ENCODE data around the gene SLC38A1. TPM values are rescaled to one million over a fixed set of nuclear protein-coding genes. Genes with fewer than 3 reads are reported as not detected.

Gene SLC38A1
- total RNA-seq, 1 experiment from 2014 or later, result 155 TPM

DNA sequence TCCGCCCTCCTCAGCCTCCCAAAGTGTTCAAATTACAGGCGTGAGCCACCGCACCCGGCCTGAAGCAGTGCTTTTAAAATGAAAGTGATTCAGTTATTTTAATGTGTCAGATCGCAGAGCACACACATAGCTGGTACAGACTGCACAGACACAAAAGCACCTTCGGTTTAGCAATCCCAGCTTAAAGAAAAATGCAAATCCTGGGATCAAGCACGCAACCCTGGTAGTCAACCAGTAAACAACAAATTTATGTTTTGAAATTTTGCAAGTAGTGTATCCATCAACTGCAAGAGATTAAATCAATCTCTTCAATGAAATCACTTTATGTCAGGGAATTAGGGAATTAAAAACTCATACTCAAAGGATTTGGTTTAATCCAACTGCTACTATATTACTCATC is 28.4 kb downstream of the SLC38A1 start:
- no peak for TF ChIP-seq POLR2A (IDR thresholded peaks at IDR 0.05; ENCODE audit: borderline replicate concordance, extremely low read depth, insufficient read depth, insufficient read length)
- TF ChIP-seq, protein P1, sequence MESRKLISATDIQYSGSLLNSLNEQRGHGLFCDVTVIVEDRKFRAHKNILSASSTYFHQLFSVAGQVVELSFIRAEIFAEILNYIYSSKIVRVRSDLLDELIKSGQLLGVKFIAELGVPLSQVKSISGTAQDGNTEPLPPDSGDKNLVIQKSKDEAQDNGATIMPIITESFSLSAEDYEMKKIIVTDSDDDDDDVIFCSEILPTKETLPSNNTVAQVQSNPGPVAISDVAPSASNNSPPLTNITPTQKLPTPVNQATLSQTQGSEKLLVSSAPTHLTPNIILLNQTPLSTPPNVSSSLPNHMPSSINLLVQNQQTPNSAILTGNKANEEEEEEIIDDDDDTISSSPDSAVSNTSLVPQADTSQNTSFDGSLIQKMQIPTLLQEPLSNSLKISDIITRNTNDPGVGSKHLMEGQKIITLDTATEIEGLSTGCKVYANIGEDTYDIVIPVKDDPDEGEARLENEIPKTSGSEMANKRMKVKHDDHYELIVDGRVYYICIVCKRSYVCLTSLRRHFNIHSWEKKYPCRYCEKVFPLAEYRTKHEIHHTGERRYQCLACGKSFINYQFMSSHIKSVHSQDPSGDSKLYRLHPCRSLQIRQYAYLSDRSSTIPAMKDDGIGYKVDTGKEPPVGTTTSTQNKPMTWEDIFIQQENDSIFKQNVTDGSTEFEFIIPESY (IDR thresholded peaks at IDR 0.05; ENCODE audit: extremely low read depth, insufficient replicate concordance, low read length), result no peak
- no peak for TF ChIP-seq JUND (IDR thresholded peaks at IDR 0.05)
- no peak for TF ChIP-seq YY1 (IDR thresholded peaks at IDR 0.05; ENCODE audit: extremely low read depth, insufficient replicate concordance, low read depth, low read length)
- TF ChIP-seq EZH2 (IDR thresholded peaks at IDR 0.05), result no peak
- POLR2A ChIA-PET, result no interaction called here
- no peak overlapping the region for H3K4me3 ChIP-seq (replicated peaks in 1 of 2; ENCODE audit: low read depth in 1 of 2, low read length in 2 of 2)
- H3K79me2 ChIP-seq (ENCODE audit: insufficient read depth, low read length), result peaks cover 97% of the 10 kb centered on the region
- H3K4me2 ChIP-seq (ENCODE audit: low read length), result no peak overlapping the region
- H3K9ac ChIP-seq (ENCODE audit: low read length), result no peak overlapping the region
- no peaks in the 10 kb centered on the region for H3K9me3 ChIP-seq (ENCODE audit: control insufficient read depth in 1 of 2, insufficient read depth in 1 of 2, low read depth in 1 of 2, low read length in 2 of 2)
- no peaks in the 10 kb centered on the region for H3K4me1 ChIP-seq (ENCODE audit: control insufficient read depth in 1 of 2, insufficient read depth in 2 of 2, low read length in 2 of 2)
- no peak for ATAC-seq
- intact Hi-C loops (cut with micrococcal nuclease), result no loop called here
- peaks cover 2% of the 10 kb centered on the region; the same call in 1 of the 2 replicates for H4K20me1 ChIP-seq (ENCODE audit: insufficient read depth)
- H3K27me3 ChIP-seq (ENCODE audit: insufficient read depth, low read length), result no peaks in the 10 kb centered on the region
- no TSS peak for BruUV-seq (replicated peaks)
- H3K27ac ChIP-seq (ENCODE audit: low read depth, low read length), result no peak overlapping the region
- no peak for DNase-seq (ENCODE audit: low read depth, low spot score)
- no peak overlapping the region for H2AFZ ChIP-seq (ENCODE audit: low read depth, low read length, poor library complexity, severe bottlenecking)
- no peaks in the 10 kb centered on the region for H3K9me2 ChIP-seq (ENCODE audit: insufficient read depth)
- RAD21 ChIA-PET (ENCODE audit: low non-redundant PET in 1 of 2, low total read pairs in 2 of 2, uncharacterized antibody in 2 of 2, unreplicated experiment in 2 of 2), result no interaction called here
- peaks cover 6 to 39% of the 10 kb centered on the region in 2 experiments; a peak in 3 of 4 replicates for H3K36me3 ChIP-seq (ENCODE audit: control insufficient read depth in 1 of 2, insufficient read depth in 2 of 2, low read length in 2 of 2)
- CTCF ChIA-PET, result no interaction called here

DNA sequence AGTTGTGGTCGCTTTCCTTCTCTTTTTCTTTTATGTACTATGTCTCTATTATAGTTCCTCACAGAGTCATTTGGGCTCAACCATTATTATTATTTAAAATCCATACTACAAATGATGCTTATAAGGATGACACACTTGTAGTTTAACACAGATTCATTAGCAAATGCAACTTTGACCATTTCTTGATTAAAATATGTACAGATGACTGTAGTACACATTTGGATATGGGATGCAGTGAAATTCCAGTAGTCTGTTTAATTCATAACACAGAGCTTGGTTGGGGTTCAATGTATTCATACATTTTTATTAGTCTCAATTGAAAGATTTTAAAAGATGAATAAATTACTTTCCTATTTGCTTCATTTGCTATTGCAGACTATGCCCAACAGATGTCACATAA is 30.0 kb downstream of the SLC38A1 start:
- CTCF ChIA-PET, result no interaction called here
- intact Hi-C loops (cut with micrococcal nuclease), result no loop called here
- TF ChIP-seq, protein P2, sequence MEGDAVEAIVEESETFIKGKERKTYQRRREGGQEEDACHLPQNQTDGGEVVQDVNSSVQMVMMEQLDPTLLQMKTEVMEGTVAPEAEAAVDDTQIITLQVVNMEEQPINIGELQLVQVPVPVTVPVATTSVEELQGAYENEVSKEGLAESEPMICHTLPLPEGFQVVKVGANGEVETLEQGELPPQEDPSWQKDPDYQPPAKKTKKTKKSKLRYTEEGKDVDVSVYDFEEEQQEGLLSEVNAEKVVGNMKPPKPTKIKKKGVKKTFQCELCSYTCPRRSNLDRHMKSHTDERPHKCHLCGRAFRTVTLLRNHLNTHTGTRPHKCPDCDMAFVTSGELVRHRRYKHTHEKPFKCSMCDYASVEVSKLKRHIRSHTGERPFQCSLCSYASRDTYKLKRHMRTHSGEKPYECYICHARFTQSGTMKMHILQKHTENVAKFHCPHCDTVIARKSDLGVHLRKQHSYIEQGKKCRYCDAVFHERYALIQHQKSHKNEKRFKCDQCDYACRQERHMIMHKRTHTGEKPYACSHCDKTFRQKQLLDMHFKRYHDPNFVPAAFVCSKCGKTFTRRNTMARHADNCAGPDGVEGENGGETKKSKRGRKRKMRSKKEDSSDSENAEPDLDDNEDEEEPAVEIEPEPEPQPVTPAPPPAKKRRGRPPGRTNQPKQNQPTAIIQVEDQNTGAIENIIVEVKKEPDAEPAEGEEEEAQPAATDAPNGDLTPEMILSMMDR (IDR thresholded peaks at IDR 0.05 in 2 of 3, conservative IDR thresholded peaks at IDR 0.05 in 1 of 3; ENCODE audit: borderline replicate concordance in 1 of 3, insufficient read depth in 1 of 3, low read depth in 2 of 3, low read length in 2 of 3), result no peak
- TF ChIP-seq YY1 (IDR thresholded peaks at IDR 0.05; ENCODE audit: extremely low read depth, insufficient replicate concordance, low read depth, low read length) (no peak), ZFX (IDR thresholded peaks at IDR 0.05) (no peak), EZH2phosphoT487 (IDR thresholded peaks at IDR 0.05; ENCODE audit: borderline replicate concordance) (no peak)
- TF ChIP-seq, protein P3, sequence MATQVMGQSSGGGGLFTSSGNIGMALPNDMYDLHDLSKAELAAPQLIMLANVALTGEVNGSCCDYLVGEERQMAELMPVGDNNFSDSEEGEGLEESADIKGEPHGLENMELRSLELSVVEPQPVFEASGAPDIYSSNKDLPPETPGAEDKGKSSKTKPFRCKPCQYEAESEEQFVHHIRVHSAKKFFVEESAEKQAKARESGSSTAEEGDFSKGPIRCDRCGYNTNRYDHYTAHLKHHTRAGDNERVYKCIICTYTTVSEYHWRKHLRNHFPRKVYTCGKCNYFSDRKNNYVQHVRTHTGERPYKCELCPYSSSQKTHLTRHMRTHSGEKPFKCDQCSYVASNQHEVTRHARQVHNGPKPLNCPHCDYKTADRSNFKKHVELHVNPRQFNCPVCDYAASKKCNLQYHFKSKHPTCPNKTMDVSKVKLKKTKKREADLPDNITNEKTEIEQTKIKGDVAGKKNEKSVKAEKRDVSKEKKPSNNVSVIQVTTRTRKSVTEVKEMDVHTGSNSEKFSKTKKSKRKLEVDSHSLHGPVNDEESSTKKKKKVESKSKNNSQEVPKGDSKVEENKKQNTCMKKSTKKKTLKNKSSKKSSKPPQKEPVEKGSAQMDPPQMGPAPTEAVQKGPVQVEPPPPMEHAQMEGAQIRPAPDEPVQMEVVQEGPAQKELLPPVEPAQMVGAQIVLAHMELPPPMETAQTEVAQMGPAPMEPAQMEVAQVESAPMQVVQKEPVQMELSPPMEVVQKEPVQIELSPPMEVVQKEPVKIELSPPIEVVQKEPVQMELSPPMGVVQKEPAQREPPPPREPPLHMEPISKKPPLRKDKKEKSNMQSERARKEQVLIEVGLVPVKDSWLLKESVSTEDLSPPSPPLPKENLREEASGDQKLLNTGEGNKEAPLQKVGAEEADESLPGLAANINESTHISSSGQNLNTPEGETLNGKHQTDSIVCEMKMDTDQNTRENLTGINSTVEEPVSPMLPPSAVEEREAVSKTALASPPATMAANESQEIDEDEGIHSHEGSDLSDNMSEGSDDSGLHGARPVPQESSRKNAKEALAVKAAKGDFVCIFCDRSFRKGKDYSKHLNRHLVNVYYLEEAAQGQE (IDR thresholded peaks at IDR 0.05; ENCODE audit: low read depth), result no peak
- TF ChIP-seq, protein P1 (IDR thresholded peaks at IDR 0.05; ENCODE audit: extremely low read depth, insufficient replicate concordance, low read length), result no peak

More for the DNA sequence above, 30.0 kb downstream of the SLC38A1 start:
- H4K20me1 ChIP-seq (ENCODE audit: insufficient read depth), result no peaks in the 10 kb centered on the region
- BruUV-seq (replicated peaks), result no TSS peak
- DNase-seq (ENCODE audit: low read depth, low spot score) (no peak), ATAC-seq (no peak)
- ChIA-PET RAD21 (ENCODE audit: low non-redundant PET in 1 of 2, low total read pairs in 2 of 2, uncharacterized antibody in 2 of 2, unreplicated experiment in 2 of 2) (no interaction called here), POLR2A (no interaction called here)
- no peaks in the 10 kb centered on the region for H3K9me3 ChIP-seq (ENCODE audit: control insufficient read depth in 1 of 2, insufficient read depth in 1 of 2, low read depth in 1 of 2, low read length in 2 of 2)
- H3K79me2 ChIP-seq (ENCODE audit: insufficient read depth, low read length), result peaks cover 95% of the 10 kb centered on the region
- no peaks in the 10 kb centered on the region for H3K27me3 ChIP-seq (ENCODE audit: insufficient read depth, low read length)
- H3K9ac ChIP-seq (ENCODE audit: low read length), result no peak overlapping the region
- H3K4me1 ChIP-seq (ENCODE audit: control insufficient read depth in 1 of 2, insufficient read depth in 2 of 2, low read length in 2 of 2), result no peaks in the 10 kb centered on the region
- no peak overlapping the region for H3K4me2 ChIP-seq (ENCODE audit: low read length)
- H3K4me3 ChIP-seq (replicated peaks in 1 of 2; ENCODE audit: low read depth in 1 of 2, low read length in 2 of 2), result no peak overlapping the region
- peaks cover 6 to 34% of the 10 kb centered on the region in 2 experiments; a peak in 3 of 4 replicates for H3K36me3 ChIP-seq (ENCODE audit: control insufficient read depth in 1 of 2, insufficient read depth in 2 of 2, low read length in 2 of 2)
- H2AFZ ChIP-seq (ENCODE audit: low read depth, low read length, poor library complexity, severe bottlenecking), result no peak overlapping the region
- no peak overlapping the region for H3K27ac ChIP-seq (ENCODE audit: low read depth, low read length)
- H3K9me2 ChIP-seq (ENCODE audit: insufficient read depth), result no peaks in the 10 kb centered on the region

Data from HCT116 (cell line).